ENCODE measurements around the gene ZNG1C.
"Not testable (repeated sequence)": the region's sequence is repeated elsewhere in the genome, so short reads cannot be mapped to it uniquely, and the experiment has no call there.

Gene ZNG1C

GRCh38 chr9:68338000-68338399 lies 96.2 kb downstream of the ZNG1C start:
- DNase-seq (ENCODE audit: insufficient read length); FAIRE-seq: not testable (repeated sequence)

GRCh38 chr9:68342265-68343025 lies 100.7 kb downstream of the ZNG1C start:
- DNase-seq (ENCODE audit: insufficient read length); FAIRE-seq: not testable (repeated sequence)

- not testable (repeated sequence) for DNase-seq (ENCODE audit: insufficient read length); FAIRE-seq
Measured at GRCh38 chr9:68343242-68343641, 101.5 kb downstream of the ZNG1C start.

- not testable (repeated sequence) for FAIRE-seq; DNase-seq (ENCODE audit: insufficient read length)
Measured at GRCh38 chr9:68343992-68344391, 102.2 kb downstream of the ZNG1C start.

All from GM12892 (cell line).